Sigmoid colon (tissue), 4 donors: ENCODE measurements around the gene TLE2.

Source experiments
- CTCF ChIP-seq, 4 experiments: fragments of 450-650 bp in 3 of 4; fragments of 200-600 bp in 1 of 4; IDR thresholded peaks; one replicate each; pipeline ENCODE4 v1.5.1; 2016 to 2019; ENCODE audit warnings: antibody characterized with exemption in 4 of 4, mild to moderate bottlenecking in 3 of 4, moderate library complexity in 2 of 4
- EP300 ChIP-seq, 4 donors: sonication (generic); formaldehyde crosslinking; IDR thresholded peaks; one replicate each; pipeline ENCODE4 v1.6.1; 2017; ENCODE audit warnings: antibody characterized with exemption in 4 of 4
- POLR2A ChIP-seq, 2 donors: fragments of 450-650 bp; IDR thresholded peaks; one replicate each; pipeline ENCODE4 v1.6.1; 2016; ENCODE audit warnings: antibody characterized with exemption in 2 of 2, mild to moderate bottlenecking in 2 of 2, moderate library complexity in 2 of 2

DNA sequence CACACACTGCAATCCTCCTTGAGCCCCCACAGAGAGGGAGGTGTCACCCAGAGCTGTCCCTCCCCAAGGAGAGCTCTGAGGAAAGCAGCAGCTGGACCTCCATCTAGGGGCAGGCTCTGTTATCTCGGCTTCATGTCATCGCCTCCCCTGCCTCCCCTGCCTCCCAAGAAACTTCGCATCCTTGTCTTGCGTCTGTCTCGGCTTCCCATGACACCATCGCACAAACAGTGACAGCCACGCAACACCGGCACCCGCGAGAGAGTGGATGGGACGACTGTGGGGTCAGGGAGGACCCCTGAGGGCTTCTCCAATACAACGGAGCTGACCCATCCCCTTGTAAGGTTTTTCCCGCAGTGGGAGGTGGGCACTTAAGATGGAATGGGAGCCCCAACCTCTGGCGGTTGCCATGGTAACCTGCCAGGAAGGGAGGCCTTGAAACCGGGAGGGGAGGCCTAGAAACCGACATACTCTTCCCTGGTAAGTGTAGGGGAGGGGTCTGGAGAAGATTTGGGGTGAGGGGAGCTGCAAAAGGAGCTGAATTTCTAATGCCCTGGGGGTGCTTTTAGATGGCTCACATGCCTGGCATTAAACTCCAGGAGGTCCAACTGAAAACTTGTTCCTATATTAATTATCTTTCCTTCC, 16.3 kb downstream of the TLE2 start:
- TF ChIP-seq CTCF (IDR thresholded peaks at IDR 0.05) (no peak), EP300 (IDR thresholded peaks at IDR 0.05) (no peak), POLR2A (IDR thresholded peaks at IDR 0.05) (no peak)
